ENCODE results near the gene RPA1.
"Not testable (repeated sequence)": the region's sequence is repeated elsewhere in the genome, so short reads cannot be mapped to it uniquely, and the experiment has no call there.

The RPA1 gene

GRCh38 chr17:1878419-1879121, 48.8 kb downstream of the RPA1 start:
- DNase-seq (ENCODE audit: low read depth, low spot score): no peak

GRCh38 chr17:1880851-1881630, 51.2 kb downstream of the RPA1 start:
- DNase-seq (ENCODE audit: low read depth, low spot score): no peak

GRCh38 chr17:1882836-1883235, 53.0 kb downstream of the RPA1 start:
- peak; percentile 7 for DNase-seq (ENCODE audit: low read depth, low spot score)

GRCh38 chr17:1883536-1883935, 53.7 kb downstream of the RPA1 start:
- DNase-seq (ENCODE audit: low read depth, low spot score): no peak

- no peak for DNase-seq (ENCODE audit: low read depth, low spot score)
Measured at GRCh38 chr17:1888741-1889140, 58.9 kb downstream of the RPA1 start.

- DNase-seq (ENCODE audit: low read depth, low spot score): no peak
Measured at GRCh38 chr17:1890758-1891450, 61.1 kb downstream of the RPA1 start.

GRCh38 chr17:1894753-1895339, 65.0 kb downstream of the RPA1 start:
- no peak for DNase-seq (ENCODE audit: low read depth, low spot score)

- DNase-seq (ENCODE audit: low read depth, low spot score): not testable (repeated sequence)
Measured at GRCh38 chr17:1895479-1895878, 65.7 kb downstream of the RPA1 start.

- no peak for DNase-seq (ENCODE audit: low read depth, low spot score)
Measured at GRCh38 chr17:1896243-1897104, 66.7 kb downstream of the RPA1 start.

GRCh38 chr17:1897105-1897656, 67.4 kb downstream of the RPA1 start:
- no peak for DNase-seq (ENCODE audit: low read depth, low spot score)

GRCh38 chr17:1898332-1898731, 68.5 kb downstream of the RPA1 start:
- DNase-seq (ENCODE audit: low read depth, low spot score): no peak

- no peak for DNase-seq (ENCODE audit: low read depth, low spot score)
Measured at GRCh38 chr17:1898872-1899271, 69.1 kb downstream of the RPA1 start.

GRCh38 chr17:1899403-1900000, 69.7 kb downstream of the RPA1 start:
- no peak for DNase-seq (ENCODE audit: low read depth, low spot score)

- no peak for DNase-seq (ENCODE audit: low read depth, low spot score)
Measured at GRCh38 chr17:1904273-1905182, 74.7 kb downstream of the RPA1 start.

GRCh38 chr17:1905190-1905913, 75.5 kb downstream of the RPA1 start:
- DNase-seq (ENCODE audit: low read depth, low spot score): no peak

- no peak for DNase-seq (ENCODE audit: low read depth, low spot score)
Measured at GRCh38 chr17:1906662-1907101, 76.9 kb downstream of the RPA1 start.

- DNase-seq (ENCODE audit: low read depth, low spot score): no peak
Measured at GRCh38 chr17:1907216-1907631, 77.4 kb downstream of the RPA1 start.

GRCh38 chr17:1907909-1908698, 78.3 kb downstream of the RPA1 start:
- no peak for DNase-seq (ENCODE audit: low read depth, low spot score)
